GM18519 (cell line): Measurements from ENCODE around the gene SCN2B.

Source experiments
- ATAC-seq: cut with Tn5 transposase; IDR thresholded peaks from one replicate; pipeline ENCODE4 v1.9.1; 2021; ENCODE audit warnings: mild to moderate bottlenecking, moderate library complexity; ENCODE audit not compliant: unreplicated experiment, low FRiP score

The SCN2B gene

GRCh38 chr11:118175993-118176777, at the start of gene SCN2B:
Gene SCN2B, minus strand, starts transcription at chr11:118176639. Its CDS starts 208 bp downstream, at chr11:118176431.
- no peak for ATAC-seq

DNA sequence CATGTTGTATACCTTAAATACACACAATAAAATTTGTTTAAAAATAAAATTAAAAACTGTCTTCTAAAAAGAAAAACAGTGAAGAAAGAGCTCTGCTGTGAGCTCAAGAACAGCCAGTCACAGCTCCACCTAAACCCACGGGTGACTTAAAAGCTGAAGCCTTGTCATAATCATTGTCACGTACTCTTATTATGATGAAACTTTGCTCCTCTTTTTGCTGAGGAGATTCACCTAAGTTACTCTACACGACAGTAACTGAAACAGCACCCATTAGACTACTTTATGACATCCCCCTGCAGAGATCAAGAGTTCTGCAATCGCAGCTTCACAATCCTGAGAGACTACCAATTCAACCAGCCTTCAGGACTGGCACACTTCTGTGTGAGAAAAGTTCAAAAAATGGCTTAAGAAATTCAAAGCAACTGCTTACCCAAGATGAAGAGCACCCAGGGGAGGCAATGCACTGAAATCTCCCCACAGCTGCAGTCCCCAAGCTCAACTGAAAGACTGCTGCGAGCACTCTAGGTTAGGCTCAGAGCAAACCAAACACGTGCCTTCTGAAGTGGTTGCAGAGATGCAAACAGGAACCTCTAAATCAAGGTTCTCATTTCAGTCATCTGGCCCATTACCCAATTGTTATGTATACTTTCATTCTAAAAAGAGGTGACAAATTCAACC, 48.2 kb upstream of the SCN2B start, which contains the start of gene JAML:
JAML (minus strand) TSS at position 501 of the 678 bp plus-strand sequence. CDS start 10,145 bp downstream, outside the sequence.
- no peak for ATAC-seq

DNA sequence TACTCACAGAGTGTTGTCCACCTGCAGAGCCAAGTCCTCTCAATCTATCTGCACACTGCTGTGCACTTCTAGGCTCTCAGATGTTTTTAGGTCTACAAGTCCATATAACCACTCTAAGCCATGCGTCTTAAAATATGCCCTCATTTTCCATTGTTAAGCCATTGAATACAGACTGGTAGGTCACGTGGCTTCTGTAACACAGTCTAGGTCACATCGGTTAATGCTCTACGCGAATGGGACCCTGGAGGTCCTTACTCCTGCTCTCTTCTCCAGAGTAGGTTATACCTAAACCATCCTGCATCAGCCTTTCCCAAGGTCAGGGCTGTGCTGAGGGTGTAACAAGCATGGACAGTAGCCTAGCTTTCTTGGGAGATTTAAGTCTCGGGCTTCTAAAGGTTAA, 47.6 kb upstream of the SCN2B start:
- ATAC-seq = no peak

GRCh38 chr11:118223570-118223969, 47.1 kb upstream of the SCN2B start:
- ATAC-seq = no peak

- no peak for ATAC-seq
These were observed 46.0 kb upstream of the SCN2B start for GRCh38 chr11:118222437-118222836.

DNA sequence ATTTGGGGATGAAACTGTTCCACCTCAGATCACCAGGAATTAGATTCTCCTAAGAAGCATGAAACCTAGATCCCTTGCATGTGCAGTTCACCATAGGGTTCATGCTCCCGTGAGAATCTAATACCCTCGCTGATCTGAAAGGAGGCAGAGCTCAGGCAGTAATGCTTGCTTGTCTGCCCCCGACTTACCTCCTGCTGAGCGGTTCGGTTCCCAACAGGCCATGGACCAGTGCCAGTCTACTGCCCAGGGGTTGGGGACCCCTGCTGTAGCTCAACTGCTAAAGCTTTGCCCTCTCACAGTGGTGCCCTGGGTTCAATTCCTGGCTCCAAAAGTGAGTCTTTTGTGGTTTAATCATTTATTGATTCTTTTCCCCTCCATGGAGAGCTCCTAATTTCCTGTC, 45.0 kb upstream of the SCN2B start:
- no peak for ATAC-seq

- no peak for ATAC-seq
These were observed 43.3 kb upstream of the SCN2B start for GRCh38 chr11:118219732-118220131.

DNA sequence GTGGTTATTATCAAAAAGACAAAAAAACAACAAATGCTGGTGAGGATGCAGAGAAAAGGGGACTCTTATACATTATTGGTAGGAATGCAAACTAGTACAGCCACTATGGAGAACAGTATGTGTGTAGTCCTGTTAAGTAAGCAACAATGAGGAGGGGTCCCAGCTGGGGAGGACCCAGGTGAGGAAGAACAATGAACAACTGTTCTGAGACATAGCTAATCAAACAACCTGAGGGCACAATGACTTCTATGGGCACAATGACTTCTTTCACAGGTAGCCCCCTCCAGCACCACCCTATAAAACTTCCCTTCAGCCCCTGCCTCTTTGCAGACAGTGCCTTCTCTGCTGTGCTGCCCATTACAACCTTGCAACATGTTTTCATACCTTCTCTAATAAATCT, 42.8 kb upstream of the SCN2B start:
- ATAC-seq = no peak

DNA sequence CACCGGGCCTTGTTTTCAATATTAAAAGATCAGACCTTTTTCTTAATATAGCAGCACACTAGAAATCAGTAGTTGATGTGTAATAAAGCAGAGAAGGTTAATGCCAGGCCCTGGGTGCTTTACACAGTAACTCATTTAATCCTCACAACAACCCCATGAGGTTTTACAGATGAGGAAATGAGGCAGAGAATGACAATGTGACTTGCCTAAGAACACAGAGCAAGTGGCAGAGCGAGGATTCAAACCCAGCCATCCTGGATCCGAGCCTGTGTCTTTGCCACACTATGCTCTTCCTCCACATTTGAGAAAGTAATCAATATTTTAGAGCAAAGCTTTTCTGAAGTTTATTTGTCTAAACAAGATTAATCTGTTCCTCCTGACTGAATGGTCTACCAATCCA, 41.1 kb upstream of the SCN2B start:
- ATAC-seq = no peak

DNA sequence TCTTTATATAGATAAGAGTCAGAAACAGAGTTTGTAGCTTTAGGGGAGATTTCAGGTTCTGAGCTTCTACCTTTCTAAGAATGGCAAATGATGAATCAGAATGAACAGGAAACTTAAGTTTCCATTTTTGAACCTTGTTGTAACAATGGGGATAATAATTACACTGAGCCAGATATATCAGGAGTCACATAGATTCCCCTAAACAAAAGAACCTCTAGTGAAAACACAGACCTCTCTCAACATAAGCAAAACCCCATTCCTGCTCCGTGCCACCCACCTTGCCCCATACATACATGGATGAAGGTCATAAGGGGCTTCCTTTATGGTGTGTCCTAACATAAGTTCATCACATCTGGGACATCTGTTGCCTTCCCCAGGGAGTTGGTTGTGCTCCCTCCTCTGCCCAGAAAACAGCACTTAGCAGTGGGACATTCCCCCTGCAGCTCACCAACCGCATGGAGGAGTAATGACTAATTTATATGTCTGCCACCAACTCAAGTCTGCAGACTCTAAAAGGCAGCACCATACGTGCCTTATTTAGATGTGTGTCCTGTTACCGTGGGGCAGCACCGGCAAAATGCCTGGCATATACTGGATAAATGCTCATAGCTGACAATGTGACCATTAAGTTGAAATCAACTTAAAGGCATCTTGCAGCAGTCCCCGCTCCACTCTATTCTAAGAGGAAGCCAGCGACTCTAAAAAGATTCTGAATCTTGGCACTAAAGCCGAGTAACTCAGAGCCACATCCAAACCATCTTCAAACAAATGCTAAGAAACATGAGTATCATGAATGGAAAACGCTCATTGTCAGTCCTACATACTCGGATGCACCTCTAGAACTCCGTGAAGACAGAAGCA, 40.4 kb upstream of the SCN2B start:
- no peak for ATAC-seq

- no peak for ATAC-seq
These were observed 39.3 kb upstream of the SCN2B start for GRCh38 chr11:118215765-118216164.

GRCh38 chr11:118215262-118215661, 38.8 kb upstream of the SCN2B start:
- no peak for ATAC-seq

DNA sequence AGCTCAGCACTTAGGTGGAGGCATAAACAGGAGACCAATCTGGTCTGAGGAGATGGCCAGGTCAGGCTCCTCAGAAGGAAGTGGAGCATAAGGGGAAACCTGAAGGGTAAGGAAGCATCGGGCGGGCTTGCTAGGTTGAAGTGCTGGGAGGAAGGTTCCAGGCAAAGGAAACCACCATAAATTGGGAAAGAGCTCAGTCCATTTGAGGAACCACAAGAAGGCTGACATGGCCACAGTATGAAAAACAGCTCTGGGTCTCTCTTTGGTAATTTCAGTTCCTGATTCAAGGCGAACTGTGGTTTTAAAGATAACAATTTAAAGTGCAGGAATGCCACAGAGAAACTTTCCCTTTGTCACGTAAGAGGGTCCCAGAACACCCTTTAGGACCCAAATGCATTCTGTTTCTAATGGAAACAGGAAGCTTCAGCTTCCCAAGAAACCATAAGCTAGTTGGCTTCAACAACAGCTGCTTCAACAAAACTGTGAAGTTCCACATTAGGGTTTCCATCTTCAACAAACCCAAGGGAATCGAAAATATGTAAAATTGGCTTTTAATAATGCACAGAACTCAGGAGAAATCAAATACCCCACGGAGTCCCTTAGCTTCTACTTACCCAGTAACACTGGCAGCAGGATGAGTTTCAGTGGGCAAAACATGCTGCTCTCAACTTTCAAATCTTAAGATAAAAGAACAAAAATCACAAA, 37.9 kb upstream of the SCN2B start:
- ATAC-seq = no peak

DNA sequence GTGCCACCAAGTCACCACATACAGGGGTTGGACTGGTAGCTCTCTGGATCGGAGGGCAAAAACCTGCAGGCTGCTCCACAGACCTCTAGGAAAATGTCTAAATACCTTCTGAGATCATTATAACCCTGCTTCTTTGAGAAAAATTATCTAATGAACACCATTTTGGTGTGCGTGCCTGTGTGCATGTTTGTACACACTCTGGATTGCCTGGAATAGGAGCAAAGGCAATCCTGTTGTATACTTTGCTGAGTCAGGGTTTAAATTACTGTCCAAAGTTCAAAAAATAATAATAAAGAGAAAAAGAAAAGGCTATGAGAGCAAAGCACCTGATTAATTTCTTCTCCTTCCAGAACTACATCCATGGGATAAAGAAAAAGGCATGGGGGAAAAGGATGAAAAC, 37.3 kb upstream of the SCN2B start:
- no peak for ATAC-seq

DNA sequence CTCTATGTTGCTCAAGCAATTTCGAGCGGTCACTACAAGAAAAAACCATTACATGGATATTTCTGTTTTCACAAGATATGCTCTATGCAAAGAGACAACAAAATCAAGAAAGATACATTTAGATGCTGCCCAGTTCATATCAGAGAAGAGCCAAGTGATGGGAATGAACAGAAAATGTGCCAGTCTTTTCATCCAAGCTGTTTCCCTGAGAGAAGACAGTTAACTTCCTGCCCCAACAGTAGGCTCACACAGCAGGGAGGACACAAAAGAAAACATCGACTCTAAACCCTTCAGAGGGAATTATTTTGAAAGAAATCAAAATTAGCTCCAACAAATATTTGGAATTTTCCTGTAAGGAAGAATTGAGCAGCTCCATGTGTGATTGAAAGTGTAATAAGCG, 36.8 kb upstream of the SCN2B start:
- ATAC-seq = no peak

DNA sequence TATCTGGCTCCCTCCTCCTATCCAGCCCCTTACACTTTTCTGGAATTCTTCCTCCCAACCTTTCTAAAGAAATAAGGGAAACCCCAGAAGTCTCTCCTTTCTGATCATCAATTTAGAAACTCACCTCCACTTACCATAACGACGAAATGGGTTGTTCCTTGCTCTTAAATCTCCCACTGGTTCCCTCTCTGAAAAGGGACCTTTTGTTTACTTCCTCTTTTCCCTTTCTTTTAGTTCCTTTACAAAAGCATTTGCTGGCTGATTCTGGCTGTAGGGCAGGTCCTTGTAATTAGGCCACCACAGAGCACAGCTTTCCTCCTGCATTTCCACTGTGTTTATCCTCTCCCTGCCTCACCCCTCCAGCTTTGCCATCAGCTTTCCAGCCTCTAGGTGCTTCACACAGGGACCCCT, 36.3 kb upstream of the SCN2B start:
- no peak for ATAC-seq

DNA sequence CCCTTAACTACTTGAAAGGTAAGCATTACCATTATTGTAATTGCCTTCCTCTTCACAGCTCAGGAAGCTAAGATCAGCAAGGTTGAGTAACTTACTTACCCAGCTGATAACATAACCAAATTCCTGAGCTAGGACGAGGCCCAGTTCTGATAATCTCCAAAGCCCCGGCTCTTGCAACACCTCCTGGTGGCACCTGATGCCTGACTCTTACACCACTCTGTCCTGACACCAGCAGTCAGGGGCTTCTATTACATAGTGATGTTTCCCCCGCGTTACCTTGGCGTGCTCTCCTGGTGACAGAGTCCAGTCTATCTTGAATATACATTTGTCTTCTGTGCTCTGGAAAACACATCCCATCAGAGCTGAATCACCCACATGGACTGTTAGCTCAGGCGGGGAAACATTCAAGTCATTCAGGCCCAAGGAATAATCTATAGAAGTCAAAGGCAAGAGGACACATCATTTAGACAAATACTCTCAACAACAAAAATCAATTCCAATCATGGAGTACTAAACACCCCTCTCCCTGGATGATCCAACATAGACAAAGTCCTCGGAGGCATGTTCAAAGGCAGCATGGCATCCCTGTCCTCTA, 35.8 kb upstream of the SCN2B start:
- ATAC-seq = no peak

GRCh38 chr11:118211006-118211405, 34.6 kb upstream of the SCN2B start:
- ATAC-seq = no peak

DNA sequence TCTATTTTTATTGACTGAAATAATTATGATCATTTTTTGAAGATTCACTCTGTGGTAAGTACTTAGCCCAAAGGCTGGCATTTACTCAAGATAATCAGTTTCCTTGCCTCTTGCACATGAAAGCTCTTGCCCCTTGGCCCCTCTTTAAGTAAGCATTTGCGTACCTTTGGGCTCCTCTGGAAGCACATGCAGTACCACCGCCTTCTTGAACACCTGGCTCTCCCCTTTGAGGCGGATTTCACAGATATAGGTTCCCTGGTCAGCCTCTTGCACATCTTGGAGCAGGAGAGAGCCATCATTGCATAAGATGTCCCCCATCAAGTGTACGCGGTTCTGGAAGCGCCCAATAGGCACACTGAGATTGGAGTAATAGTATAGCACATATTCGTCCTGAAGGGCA, 33.9 kb upstream of the SCN2B start:
- ATAC-seq = no peak

GRCh38 chr11:118209033-118209432, 32.6 kb upstream of the SCN2B start:
- no peak for ATAC-seq
